ENCODE results near the gene ZNF219. TPM values are rescaled to one million over a fixed set of nuclear protein-coding genes. Genes with fewer than 3 reads are reported as not detected.
A peak's percentile ranks its signal among the peaks of the same experiment; 100 is the strongest.

ZNF219 gene
- total and polyA plus RNA-seq, 10 of the 15 experiments (the other 5 are each of a cell fraction or from before 2014, with no cell fraction given), result 0.16 to 6.4 (median 1.9) TPM

DNA sequence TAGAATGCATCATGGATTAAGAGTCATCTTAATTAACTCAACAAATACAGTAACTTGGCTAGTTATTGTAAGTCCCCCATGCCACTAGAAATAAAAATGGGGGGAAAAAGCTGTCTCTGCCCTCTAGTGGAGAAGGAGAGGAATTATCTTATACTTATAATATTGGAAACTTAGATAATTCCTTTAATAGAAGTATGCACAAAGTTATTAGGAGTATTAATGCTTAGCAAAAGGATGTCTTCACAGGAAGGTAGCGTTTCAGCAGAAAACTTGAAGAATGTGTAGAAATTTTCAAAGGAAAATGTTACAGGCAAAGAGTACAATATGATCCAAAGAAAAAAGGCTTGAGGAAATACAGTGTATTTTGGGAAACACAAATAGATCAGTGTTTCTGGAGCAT is 37.6 kb upstream of the ZNF219 start:
- Histone ChIP-seq H4K20me1 (ENCODE audit: control insufficient read depth, insufficient read depth) (no peaks in the 10 kb centered on the region), H2AFZ (ENCODE audit: control insufficient read depth, low read depth, low read length) (no peak overlapping the region), H3K9me3 (replicated peaks; ENCODE audit: control insufficient read depth, insufficient read depth, low read length) (no peaks in the 10 kb centered on the region), H3K27me3 (replicated peaks in 1 of 2; ENCODE audit: control insufficient read depth in 2 of 2, insufficient read depth in 2 of 2, low read length in 1 of 2) (no peaks in the 10 kb centered on the region), H3K4me3 (no peak overlapping the region), H3K27ac (ENCODE audit: control insufficient read depth, insufficient read depth) (no peak overlapping the region), H3K9ac (ENCODE audit: control insufficient read depth, insufficient read depth, low read length) (no peak overlapping the region), H3K4me2 (ENCODE audit: control insufficient read depth, insufficient read depth) (no peak overlapping the region), H3K79me2 (ENCODE audit: control insufficient read depth, insufficient read depth, low read length) (no peaks in the 10 kb centered on the region), H3K36me3 (ENCODE audit: control insufficient read depth in 2 of 2, insufficient read depth in 2 of 2, low read length in 1 of 2) (no peaks in the 10 kb centered on the region), H3K4me1 (ENCODE audit: control insufficient read depth, insufficient read depth, low read length) (no peaks in the 10 kb centered on the region)
- no peak for DNase-seq (ENCODE audit: low read depth, low spot score)
- ChIA-PET RAD21 (ENCODE audit: unreplicated experiment) (interaction anchor here (1.3 to 1.7 kb wide), 2 partner anchors 31 to 121 kb away, joined by 3 to 6 read pairs; no protein-coding TSS in a partner anchor), POLR2A (no interaction called here), SMC1A (ENCODE audit: uncharacterized antibody, unreplicated experiment) (interaction anchor here (1.0 to 1.8 kb wide), 4 partner anchors 14 to 122 kb away, joined by 3 to 7 read pairs (median 4); no protein-coding TSS in a partner anchor), CTCF (interaction anchor here (0.6 to 3.0 kb wide), 15 partner anchors 13 to 508 kb away, joined by 3 to 19 read pairs (median 5); partner anchors contain the start of genes OR5AU1 and RPGRIP1)
- FAIRE-seq, result no peak
- ATAC-seq, result peak; percentile 44; the same call in 1 of the 3 replicates
- in situ Hi-C loops (cut with MboI), result no loop called here
- intact Hi-C loops (cut with micrococcal nuclease; ENCODE audit: unreplicated experiment), result no loop called here
- no TSS peak for BruUV-seq (replicated peaks)
- TF ChIP-seq HCFC1 (IDR thresholded peaks at IDR 0.05; ENCODE audit: low read length), result no peak
- peak; percentile 52; the same call in 1 of the 2 replicates for TF ChIP-seq SMC3 (IDR thresholded peaks at IDR 0.05; ENCODE audit: borderline replicate concordance, low read length)
- TF ChIP-seq ZSCAN29 (IDR thresholded peaks at IDR 0.05), result no peak
- TF ChIP-seq, protein P1, sequence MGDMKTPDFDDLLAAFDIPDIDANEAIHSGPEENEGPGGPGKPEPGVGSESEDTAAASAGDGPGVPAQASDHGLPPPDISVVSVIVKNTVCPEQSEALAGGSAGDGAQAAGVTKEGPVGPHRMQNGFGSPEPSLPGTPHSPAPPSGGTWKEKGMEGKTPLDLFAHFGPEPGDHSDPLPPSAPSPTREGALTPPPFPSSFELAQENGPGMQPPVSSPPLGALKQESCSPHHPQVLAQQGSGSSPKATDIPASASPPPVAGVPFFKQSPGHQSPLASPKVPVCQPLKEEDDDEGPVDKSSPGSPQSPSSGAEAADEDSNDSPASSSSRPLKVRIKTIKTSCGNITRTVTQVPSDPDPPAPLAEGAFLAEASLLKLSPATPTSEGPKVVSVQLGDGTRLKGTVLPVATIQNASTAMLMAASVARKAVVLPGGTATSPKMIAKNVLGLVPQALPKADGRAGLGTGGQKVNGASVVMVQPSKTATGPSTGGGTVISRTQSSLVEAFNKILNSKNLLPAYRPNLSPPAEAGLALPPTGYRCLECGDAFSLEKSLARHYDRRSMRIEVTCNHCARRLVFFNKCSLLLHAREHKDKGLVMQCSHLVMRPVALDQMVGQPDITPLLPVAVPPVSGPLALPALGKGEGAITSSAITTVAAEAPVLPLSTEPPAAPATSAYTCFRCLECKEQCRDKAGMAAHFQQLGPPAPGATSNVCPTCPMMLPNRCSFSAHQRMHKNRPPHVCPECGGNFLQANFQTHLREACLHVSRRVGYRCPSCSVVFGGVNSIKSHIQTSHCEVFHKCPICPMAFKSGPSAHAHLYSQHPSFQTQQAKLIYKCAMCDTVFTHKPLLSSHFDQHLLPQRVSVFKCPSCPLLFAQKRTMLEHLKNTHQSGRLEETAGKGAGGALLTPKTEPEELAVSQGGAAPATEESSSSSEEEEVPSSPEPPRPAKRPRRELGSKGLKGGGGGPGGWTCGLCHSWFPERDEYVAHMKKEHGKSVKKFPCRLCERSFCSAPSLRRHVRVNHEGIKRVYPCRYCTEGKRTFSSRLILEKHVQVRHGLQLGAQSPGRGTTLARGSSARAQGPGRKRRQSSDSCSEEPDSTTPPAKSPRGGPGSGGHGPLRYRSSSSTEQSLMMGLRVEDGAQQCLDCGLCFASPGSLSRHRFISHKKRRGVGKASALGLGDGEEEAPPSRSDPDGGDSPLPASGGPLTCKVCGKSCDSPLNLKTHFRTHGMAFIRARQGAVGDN (IDR thresholded peaks at IDR 0.05), result no peak
- no peak for TF ChIP-seq SKIL (IDR thresholded peaks at IDR 0.05; ENCODE audit: low read depth, poor library complexity, severe bottlenecking)
- peak; percentile 56 for TF ChIP-seq RAD21 (IDR thresholded peaks at IDR 0.05; ENCODE audit: insufficient read depth, low read depth, low read length)
- no peak for TF ChIP-seq BCL11A (IDR thresholded peaks at IDR 0.05; ENCODE audit: low read depth, low read length)
- no peak for TF ChIP-seq RCOR1 (conservative IDR thresholded peaks at IDR 0.05; ENCODE audit: low read depth, low read length)
- TF ChIP-seq, protein P2, sequence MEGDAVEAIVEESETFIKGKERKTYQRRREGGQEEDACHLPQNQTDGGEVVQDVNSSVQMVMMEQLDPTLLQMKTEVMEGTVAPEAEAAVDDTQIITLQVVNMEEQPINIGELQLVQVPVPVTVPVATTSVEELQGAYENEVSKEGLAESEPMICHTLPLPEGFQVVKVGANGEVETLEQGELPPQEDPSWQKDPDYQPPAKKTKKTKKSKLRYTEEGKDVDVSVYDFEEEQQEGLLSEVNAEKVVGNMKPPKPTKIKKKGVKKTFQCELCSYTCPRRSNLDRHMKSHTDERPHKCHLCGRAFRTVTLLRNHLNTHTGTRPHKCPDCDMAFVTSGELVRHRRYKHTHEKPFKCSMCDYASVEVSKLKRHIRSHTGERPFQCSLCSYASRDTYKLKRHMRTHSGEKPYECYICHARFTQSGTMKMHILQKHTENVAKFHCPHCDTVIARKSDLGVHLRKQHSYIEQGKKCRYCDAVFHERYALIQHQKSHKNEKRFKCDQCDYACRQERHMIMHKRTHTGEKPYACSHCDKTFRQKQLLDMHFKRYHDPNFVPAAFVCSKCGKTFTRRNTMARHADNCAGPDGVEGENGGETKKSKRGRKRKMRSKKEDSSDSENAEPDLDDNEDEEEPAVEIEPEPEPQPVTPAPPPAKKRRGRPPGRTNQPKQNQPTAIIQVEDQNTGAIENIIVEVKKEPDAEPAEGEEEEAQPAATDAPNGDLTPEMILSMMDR (IDR thresholded peaks at IDR 0.05 in 2 of 3, conservative IDR thresholded peaks at IDR 0.05 in 1 of 3; ENCODE audit: control insufficient read depth in 2 of 3, extremely low read depth in 1 of 3, insufficient read depth in 1 of 3, low read depth in 3 of 3, low read length in 3 of 3), result peak; percentile 53 to 57 (median 55)
- 0% methylated on average over 1 of the region's 1 CpG for WGBS (ENCODE audit: insufficient coverage, insufficient replicate concordance, low lambda C conversion rate, missing lambda C conversion rate)
